BJ (cell line): Measurements from ENCODE around the gene ADCY3. TPM values are rescaled to one million over a fixed set of nuclear protein-coding genes. Genes with fewer than 3 reads are reported as not detected.

Experiments used
- CTCF ChIA-PET: fragments of 350-600 bp; formaldehyde crosslinking; extraction: SDS; loops from one replicate; lab custom pipeline; 2021; ENCODE audit warnings: antibody characterized with exemption, inconsistent platforms; lab: Yijun Ruan, JAX
- POLR2A ChIA-PET: fragments of 300-600 bp; sonication (Branson Sonifier 250); formaldehyde crosslinking; extraction: SDS; loops from one replicate; lab custom pipeline; 2021; ENCODE audit warnings: antibody characterized with exemption; lab: Charles Lee
- DNase-seq: peaks from one replicate; pipeline ENCODE4 v3.0.0-alpha.2; 2011; ENCODE audit warnings: low read depth
- H3K27me3 ChIP-seq: 2 replicates; pipeline ENCODE4 v1.6.0; 2011; ENCODE audit warnings: low read length; ENCODE audit not compliant: control insufficient read depth, insufficient read depth
- H3K36me3 ChIP-seq: 2 replicates; pipeline ENCODE4 v1.5.1; 2011; ENCODE audit warnings: low read length; ENCODE audit not compliant: control insufficient read depth, insufficient read depth
- H3K4me3 ChIP-seq: 2 replicates; pipeline ENCODE4 v1.5.1; 2011; ENCODE audit warnings: low read depth, mild to moderate bottlenecking, control low read depth, low read length
- CTCF ChIP-seq: IDR thresholded peaks from 2 replicates; pipeline ENCODE4 v1.5.1; 2011; ENCODE audit warnings: low read depth, mild to moderate bottlenecking, control low read depth, inconsistent platforms, low read length, moderate library complexity; ENCODE audit not compliant: insufficient read depth
- polyA minus RNA-seq: library from RNA; depleted of rRNA, polyadenylated mRNA; stranded (reverse); fragments of >200 nt; gene quantifications from 2 replicates; pipeline ENCODE4 v1.2.3, GENCODE V29; 2011; rRNA and poly(A)+ RNA removed
- polyA plus RNA-seq: library from polyadenylated mRNA; depleted of rRNA; stranded (reverse); fragments of >200 nt; gene quantifications from 2 replicates; pipeline ENCODE4 v1.2.3, GENCODE V29; 2011; rRNA removed

Gene ADCY3
- polyA plus RNA-seq: 43.2 and 73.3 TPM in 2 replicates
- polyA minus RNA-seq: 93.4 and 100 TPM in 2 replicates

GRCh38 chr2:24920098-24920808, at the start of gene ADCY3:
Gene ADCY3, minus strand, starts transcription at chr2:24920237. Its CDS starts 1,250 bp downstream, at chr2:24918987.
- no peak for TF ChIP-seq CTCF
- DNase-seq: no peak
- POLR2A ChIA-PET: no interaction called here
- no peaks in the 10 kb centered on the region for H3K27me3 ChIP-seq
- peak within 1 kb of the TSS; percentile 61 for H3K4me3 ChIP-seq
- CTCF ChIA-PET: interaction anchor here (0.6 to 1.0 kb wide), 2 partner anchors 92 to 1443 kb away, joined by 3 to 5 read pairs; no protein-coding TSS in a partner anchor
- peaks cover 6% of the 10 kb centered on the region; the same call in 1 of the 2 replicates for H3K36me3 ChIP-seq

GRCh38 chr2:24969784-24970183, 49.7 kb upstream of the ADCY3 start:
- Histone ChIP-seq H3K4me3 (no peak overlapping the region), H3K36me3 (0 out of 2 replicates have a peak, but pooled peaks cover 3% of the 10 kb centered on the region), H3K27me3 (no peaks in the 10 kb centered on the region)
- CTCF ChIA-PET: no interaction called here
- no peak for TF ChIP-seq CTCF
- POLR2A ChIA-PET: no interaction called here
- no peak for DNase-seq

- ChIA-PET CTCF (no interaction called here), POLR2A (no interaction called here)
- Histone ChIP-seq H3K36me3 (peaks cover 4% of the 10 kb centered on the region), H3K4me3 (no peak overlapping the region), H3K27me3 (no peaks in the 10 kb centered on the region)
- no peak for DNase-seq
- no peak for TF ChIP-seq CTCF
Observed at GRCh38 chr2:24961903-24962302, 41.9 kb upstream of the ADCY3 start.

- DNase-seq: no peak
- peaks cover 1% of the 10 kb centered on the region for H3K36me3 ChIP-seq
- CTCF ChIA-PET: no interaction called here
Observed at GRCh38 chr2:24959761-24960160, 39.7 kb upstream of the ADCY3 start.

More at GRCh38 chr2:24959761-24960160, 39.7 kb upstream of the ADCY3 start:
- no peaks in the 10 kb centered on the region for H3K27me3 ChIP-seq
- TF ChIP-seq CTCF: no peak
- POLR2A ChIA-PET: no interaction called here
- H3K4me3 ChIP-seq: no peak overlapping the region
